ENCODE data around the gene WNK4.

WNK4 gene

DNA sequence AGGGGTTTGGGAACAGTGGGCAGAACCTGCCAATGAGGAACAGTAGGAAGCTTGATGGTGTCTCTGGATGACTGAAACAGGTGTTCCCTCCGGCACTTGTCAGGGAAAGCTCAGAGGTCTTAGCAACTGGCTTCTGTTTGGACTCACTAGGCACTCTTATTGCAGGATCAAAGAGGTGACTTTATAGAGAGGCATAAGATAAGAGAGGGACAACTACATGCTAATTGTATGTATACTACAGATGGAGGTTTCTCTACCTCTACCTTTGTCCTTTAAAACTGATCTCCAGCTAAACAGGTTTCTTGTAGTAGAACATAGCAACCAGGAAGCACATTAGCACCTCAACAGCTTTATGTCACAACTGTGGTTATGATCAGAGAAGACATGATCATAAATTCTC, 25.8 kb downstream of the WNK4 start:
- Histone ChIP-seq H4K20me1 (ENCODE audit: insufficient read depth) (no peaks in the 10 kb centered on the region), H3K79me2 (ENCODE audit: insufficient read depth, low read depth) (no peaks in the 10 kb centered on the region), H3K36me3 (ENCODE audit: insufficient read depth) (no peaks in the 10 kb centered on the region), H3K9ac (no peak overlapping the region), H3K4me2 (no peak overlapping the region), H3K4me3 (IDR thresholded peaks at IDR 0.05; ENCODE audit: insufficient read depth, low read depth, low read length) (no peak overlapping the region), H3K4me1 (ENCODE audit: low read depth, poor library complexity, severe bottlenecking) (no peaks in the 10 kb centered on the region), H3K27me3 (ENCODE audit: insufficient read depth, low read depth) (no peaks in the 10 kb centered on the region), H2AFZ (ENCODE audit: low read depth) (no peak overlapping the region), H3K27ac (no peak overlapping the region)
- TF ChIP-seq, protein P1, sequence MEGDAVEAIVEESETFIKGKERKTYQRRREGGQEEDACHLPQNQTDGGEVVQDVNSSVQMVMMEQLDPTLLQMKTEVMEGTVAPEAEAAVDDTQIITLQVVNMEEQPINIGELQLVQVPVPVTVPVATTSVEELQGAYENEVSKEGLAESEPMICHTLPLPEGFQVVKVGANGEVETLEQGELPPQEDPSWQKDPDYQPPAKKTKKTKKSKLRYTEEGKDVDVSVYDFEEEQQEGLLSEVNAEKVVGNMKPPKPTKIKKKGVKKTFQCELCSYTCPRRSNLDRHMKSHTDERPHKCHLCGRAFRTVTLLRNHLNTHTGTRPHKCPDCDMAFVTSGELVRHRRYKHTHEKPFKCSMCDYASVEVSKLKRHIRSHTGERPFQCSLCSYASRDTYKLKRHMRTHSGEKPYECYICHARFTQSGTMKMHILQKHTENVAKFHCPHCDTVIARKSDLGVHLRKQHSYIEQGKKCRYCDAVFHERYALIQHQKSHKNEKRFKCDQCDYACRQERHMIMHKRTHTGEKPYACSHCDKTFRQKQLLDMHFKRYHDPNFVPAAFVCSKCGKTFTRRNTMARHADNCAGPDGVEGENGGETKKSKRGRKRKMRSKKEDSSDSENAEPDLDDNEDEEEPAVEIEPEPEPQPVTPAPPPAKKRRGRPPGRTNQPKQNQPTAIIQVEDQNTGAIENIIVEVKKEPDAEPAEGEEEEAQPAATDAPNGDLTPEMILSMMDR (conservative IDR thresholded peaks at IDR 0.05; ENCODE audit: low read depth, low read length), result no peak

DNA sequence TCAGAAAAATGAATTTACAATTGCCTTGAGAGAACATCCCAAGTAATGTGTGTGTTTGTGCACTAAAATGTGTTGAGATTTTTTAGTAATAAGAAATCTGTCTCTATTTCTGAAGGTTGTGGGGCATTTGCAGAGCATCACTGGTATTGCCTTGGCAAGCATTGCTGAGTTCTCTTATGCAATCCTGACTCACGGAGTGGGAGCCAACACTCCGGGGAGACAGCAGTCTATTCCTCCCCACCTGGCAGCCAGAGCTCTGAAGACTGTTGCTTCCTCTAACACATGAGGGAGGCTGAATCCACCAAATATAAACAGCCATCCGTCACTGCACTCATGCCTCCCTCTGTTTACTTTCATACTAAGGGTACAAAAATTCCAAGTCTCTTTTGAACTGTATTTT, 28.8 kb downstream of the WNK4 start:
- no peaks in the 10 kb centered on the region for H3K79me2 ChIP-seq (ENCODE audit: insufficient read depth, low read depth)
- H3K27ac ChIP-seq, result no peak overlapping the region
- no peaks in the 10 kb centered on the region for H4K20me1 ChIP-seq (ENCODE audit: insufficient read depth)
- no peaks in the 10 kb centered on the region for H3K4me1 ChIP-seq (ENCODE audit: low read depth, poor library complexity, severe bottlenecking)
- TF ChIP-seq, protein P1 (conservative IDR thresholded peaks at IDR 0.05; ENCODE audit: low read depth, low read length), result no peak
- no peak overlapping the region for H2AFZ ChIP-seq (ENCODE audit: low read depth)
- H3K27me3 ChIP-seq (ENCODE audit: insufficient read depth, low read depth), result no peaks in the 10 kb centered on the region
- H3K36me3 ChIP-seq (ENCODE audit: insufficient read depth), result no peaks in the 10 kb centered on the region; the same call in 1 of the 2 replicates
- H3K4me2 ChIP-seq, result no peak overlapping the region
- H3K9ac ChIP-seq, result no peak overlapping the region
- H3K4me3 ChIP-seq (IDR thresholded peaks at IDR 0.05; ENCODE audit: insufficient read depth, low read depth, low read length), result no peak overlapping the region

DNA sequence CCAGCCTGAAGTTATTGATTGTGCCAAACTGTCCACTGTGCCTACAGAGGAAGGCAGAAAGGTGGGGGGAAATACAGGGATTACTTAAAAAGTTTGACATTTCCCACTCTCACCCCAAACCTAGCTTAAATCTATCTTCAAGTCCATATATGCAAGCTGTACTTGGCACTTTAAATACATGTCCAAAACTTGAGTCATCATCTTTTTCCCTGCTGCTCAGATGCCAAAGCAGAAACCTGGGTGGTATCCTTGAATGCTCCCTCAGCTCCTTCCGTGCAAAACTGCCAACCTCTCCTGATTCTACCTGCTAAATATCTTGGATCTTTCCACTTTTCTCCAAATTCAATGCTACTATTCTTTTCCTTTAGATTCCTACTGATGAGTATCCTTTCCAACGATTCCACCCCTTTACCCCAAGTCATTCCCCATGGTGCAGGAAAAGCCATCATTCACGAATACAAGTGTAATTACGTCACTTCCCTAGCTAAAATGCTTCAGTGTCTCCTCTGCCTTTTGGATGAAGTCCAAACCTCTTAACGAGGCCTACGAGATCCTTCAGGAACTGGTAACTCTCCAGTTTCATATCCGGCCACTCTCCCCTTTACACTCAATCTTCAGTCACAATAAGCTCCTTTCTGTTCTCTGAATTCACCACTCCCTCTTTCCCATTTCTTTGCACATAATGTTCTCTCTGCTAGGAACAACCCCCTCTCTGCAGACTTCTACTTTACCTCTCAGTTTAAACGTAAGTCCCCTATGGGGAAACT, 34.4 kb downstream of the WNK4 start:
- Histone ChIP-seq H3K4me2 (no peak overlapping the region), H3K79me2 (ENCODE audit: insufficient read depth, low read depth) (no peaks in the 10 kb centered on the region), H4K20me1 (ENCODE audit: insufficient read depth) (no peaks in the 10 kb centered on the region), H3K27me3 (ENCODE audit: insufficient read depth, low read depth) (no peaks in the 10 kb centered on the region), H3K27ac (no peak overlapping the region), H3K4me3 (IDR thresholded peaks at IDR 0.05; ENCODE audit: insufficient read depth, low read depth, low read length) (no peak overlapping the region), H2AFZ (ENCODE audit: low read depth) (no peak overlapping the region), H3K4me1 (ENCODE audit: low read depth, poor library complexity, severe bottlenecking) (no peaks in the 10 kb centered on the region), H3K36me3 (ENCODE audit: insufficient read depth) (peaks cover 8% of the 10 kb centered on the region; the same call in 1 of the 2 replicates), H3K9ac (no peak overlapping the region)
- TF ChIP-seq, protein P1 (conservative IDR thresholded peaks at IDR 0.05; ENCODE audit: low read depth, low read length), result no peak

DNA sequence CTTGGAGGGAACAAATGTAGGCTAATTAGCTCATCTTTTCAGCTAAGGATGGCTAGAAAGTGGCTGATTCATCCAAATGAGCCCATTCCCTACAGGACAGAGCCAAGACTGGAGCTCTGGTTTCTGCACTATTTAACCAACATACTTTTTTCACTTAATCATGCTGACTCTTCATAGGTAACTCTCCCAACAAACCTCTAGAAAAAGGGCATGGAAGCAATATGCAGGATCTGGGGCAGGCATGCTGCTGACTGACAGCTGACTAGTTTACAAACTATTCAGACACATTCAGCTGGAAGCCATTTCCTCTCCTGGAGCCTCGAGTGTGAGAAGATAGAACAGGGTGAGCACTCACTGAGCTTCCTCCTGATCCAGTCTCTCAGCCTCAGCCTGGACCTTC, 37.5 kb downstream of the WNK4 start:
- Histone ChIP-seq H4K20me1 (ENCODE audit: insufficient read depth) (no peaks in the 10 kb centered on the region), H3K4me1 (ENCODE audit: low read depth, poor library complexity, severe bottlenecking) (peaks cover 25% of the 10 kb centered on the region), H3K79me2 (ENCODE audit: insufficient read depth, low read depth) (peaks cover 15% of the 10 kb centered on the region), H2AFZ (ENCODE audit: low read depth) (no peak overlapping the region), H3K9ac (no peak overlapping the region), H3K4me2 (no peak overlapping the region), H3K27ac (no peak overlapping the region), H3K4me3 (IDR thresholded peaks at IDR 0.05; ENCODE audit: insufficient read depth, low read depth, low read length) (no peak overlapping the region), H3K27me3 (ENCODE audit: insufficient read depth, low read depth) (no peaks in the 10 kb centered on the region), H3K36me3 (ENCODE audit: insufficient read depth) (peaks cover 8% of the 10 kb centered on the region; the same call in 1 of the 2 replicates)
- TF ChIP-seq, protein P1 (conservative IDR thresholded peaks at IDR 0.05; ENCODE audit: low read depth, low read length), result no peak
